K562 treated with DMSO at 1 percent for 12 hours (cell line): ENCODE results near the gene LAMC3. TPM values are rescaled to one million over a fixed set of nuclear protein-coding genes. Genes with fewer than 3 reads are reported as not detected.

ENCODE experiments used
- total RNA-seq: library from RNA; unstranded; fragments of 300-600 nt; gene quantifications from 2 replicates; pipeline ENCODE4 v1.2.3, GENCODE V29; 2022; ENCODE audit not compliant: insufficient read depth

The LAMC3 gene
- total RNA-seq = not detected in 2 replicates

GRCh38 chr9:131008909-131009618, at the start of gene LAMC3:
TSS of gene LAMC3 (plus strand) at chr9:131009174. CDS start at chr9:131009215, 41 bp downstream.

DNA sequence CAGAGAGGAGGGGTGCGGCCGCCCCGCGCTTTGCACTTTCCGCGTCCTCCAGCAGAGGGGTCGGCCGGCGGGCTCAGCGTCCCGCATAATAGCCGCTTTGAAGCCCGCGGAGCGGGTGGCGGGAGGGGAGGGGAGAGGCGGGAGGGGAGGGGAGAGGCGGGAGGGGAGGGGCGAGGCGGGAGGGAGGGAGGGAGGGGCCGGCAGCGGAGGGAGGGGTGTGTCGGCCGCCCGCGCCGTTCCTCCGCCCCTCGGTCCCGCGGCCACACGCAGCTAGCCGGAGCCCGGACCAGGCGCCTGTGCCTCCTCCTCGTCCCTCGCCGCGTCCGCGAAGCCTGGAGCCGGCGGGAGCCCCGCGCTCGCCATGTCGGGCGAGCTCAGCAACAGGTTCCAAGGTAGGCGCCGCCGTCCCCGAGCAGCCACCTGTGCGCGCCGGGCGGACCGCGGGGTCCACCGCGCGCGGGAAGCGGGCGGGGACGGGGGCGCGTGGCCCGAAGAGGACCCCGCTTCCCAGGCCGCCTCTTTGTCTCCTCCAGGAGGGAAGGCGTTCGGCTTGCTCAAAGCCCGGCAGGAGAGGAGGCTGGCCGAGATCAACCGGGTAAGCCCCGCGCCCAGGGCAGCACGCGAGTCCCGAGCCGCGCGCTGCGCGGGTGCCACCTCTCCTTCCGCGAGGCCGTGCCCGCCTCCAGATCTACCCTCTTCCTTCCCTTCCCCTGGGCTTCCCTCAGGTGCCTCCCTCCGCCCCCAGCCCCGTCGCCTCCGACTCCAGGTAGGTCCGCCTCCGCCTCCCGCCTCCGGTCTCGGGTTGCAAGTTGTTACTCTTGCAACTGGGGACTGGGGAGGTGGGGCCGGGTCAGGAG, 87.5 kb downstream of the LAMC3 start, which contains the start of gene AIF1L:
Gene AIF1L, plus strand, starts transcription at position 263 of the 857 bp plus-strand sequence. Its CDS starts 99 bp downstream, at position 362.

DNA sequence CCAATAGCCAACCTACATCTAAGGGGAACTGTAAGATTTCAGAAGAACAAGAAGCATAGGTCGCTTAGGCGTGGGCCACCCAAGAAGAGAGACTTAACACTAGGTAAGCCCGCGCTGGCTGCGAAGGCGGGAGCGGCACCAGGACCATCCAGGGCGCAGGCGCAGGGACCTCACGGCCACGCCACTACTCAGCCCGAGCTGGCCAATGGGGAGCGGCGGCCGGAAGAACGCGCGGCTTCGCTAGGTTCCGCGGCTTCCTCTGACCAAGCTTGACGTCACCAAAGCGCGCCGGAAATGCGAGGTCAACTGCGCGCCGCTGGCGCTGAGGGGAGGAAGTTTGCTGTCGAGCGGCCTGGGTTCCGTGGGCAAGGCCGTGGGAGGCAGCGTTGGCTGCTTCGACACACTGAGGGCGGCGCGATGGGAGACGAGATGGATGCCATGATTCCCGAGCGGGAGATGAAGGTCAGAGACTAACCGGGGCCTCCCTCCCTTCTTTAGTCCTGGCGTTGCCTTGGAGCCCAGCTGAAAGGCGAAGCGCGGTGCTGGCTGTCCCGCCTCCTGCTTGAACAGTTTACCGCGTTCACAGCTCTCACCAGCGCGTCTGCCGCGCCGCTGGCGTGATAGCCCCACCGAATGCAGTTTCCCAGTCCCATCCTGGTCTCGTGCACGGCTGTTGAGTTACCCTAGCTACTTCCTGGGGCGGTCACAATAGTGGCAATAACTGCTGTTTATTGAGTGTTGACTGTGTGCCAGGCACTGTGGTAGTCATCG, 116.5 kb downstream of the LAMC3 start, which contains the start of gene NUP214:
Gene NUP214, plus strand, starts transcription at position 299 of the 771 bp plus-strand sequence. Its CDS starts 119 bp downstream, at position 418.

Other genes with a start within 250 kb of the LAMC3 start
- gene ABL1, start 173.9 kb upstream of the LAMC3 start, total RNA-seq = 49.8 and 135 TPM in 2 replicates
- 1.2 TPM in 1 of 2 replicates, not detected in the other for gene QRFP, start 112.4 kb upstream of the LAMC3 start, total RNA-seq
- not detected in 2 replicates for gene FIBCD1, start 69.9 kb upstream of the LAMC3 start, total RNA-seq
- 0.69 and 0.95 TPM in 2 replicates for gene AIF1L, start 87.4 kb downstream of the LAMC3 start, total RNA-seq
- gene NUP214, start 116.4 kb downstream of the LAMC3 start, total RNA-seq = 59.2 and 201 TPM in 2 replicates